CD4-positive, alpha-beta T cell treated with Interleukin-4 for 1 hour (primary cell): Measurements from ENCODE around the gene BLOC1S2.
A peak's percentile ranks its signal among the peaks of the same experiment; 100 is the strongest.
"Not testable (repeated sequence)": the region's sequence is repeated elsewhere in the genome, so short reads cannot be mapped to it uniquely, and the experiment has no call there.

Source experiments
- DNase-seq, 2 donors: peaks; one replicate each; pipeline ENCODE4 v3.0.0-alpha.2; 2020 to 2022

BLOC1S2 gene

GRCh38 chr10:100286051-100287033 is at the start of gene BLOC1S2:
TSS of gene BLOC1S2 (minus strand) at chr10:100286680. CDS start at chr10:100286659, 21 bp downstream.
- DNase-seq: peak; percentile 85 to 89

GRCh38 chr10:100334762-100335161 is 48.3 kb upstream of the BLOC1S2 start:
- no peak for DNase-seq

GRCh38 chr10:100333661-100334440 is 47.4 kb upstream of the BLOC1S2 start:
- no peak for DNase-seq

GRCh38 chr10:100333106-100333505 is 46.6 kb upstream of the BLOC1S2 start:
- no peak for DNase-seq

- no peak for DNase-seq
Observed at GRCh38 chr10:100330079-100330478, 43.6 kb upstream of the BLOC1S2 start, which contains the start of gene PKD2L1. TSS of gene PKD2L1 (minus strand) at chr10:100330228. CDS start at chr10:100330103, 125 bp downstream.

GRCh38 chr10:100328198-100328597 is 41.7 kb upstream of the BLOC1S2 start:
- DNase-seq: no peak

GRCh38 chr10:100327718-100328009 is 41.2 kb upstream of the BLOC1S2 start:
- DNase-seq: no peak

GRCh38 chr10:100327007-100327717 is 40.7 kb upstream of the BLOC1S2 start:
- DNase-seq: peak; percentile 23 to 73

GRCh38 chr10:100325158-100325557 is 38.7 kb upstream of the BLOC1S2 start:
- no peak for DNase-seq

- no peak for DNase-seq
Observed at GRCh38 chr10:100319707-100320402, 33.4 kb upstream of the BLOC1S2 start.

GRCh38 chr10:100318207-100318606 is 31.7 kb upstream of the BLOC1S2 start:
- DNase-seq: no peak

- no peak for DNase-seq
Observed at GRCh38 chr10:100315615-100316014, 29.1 kb upstream of the BLOC1S2 start.

- no peak for DNase-seq
Observed at GRCh38 chr10:100311298-100311697, 24.8 kb upstream of the BLOC1S2 start.

GRCh38 chr10:100307684-100308083 is 21.2 kb upstream of the BLOC1S2 start:
- no peak for DNase-seq

- DNase-seq: no peak
Observed at GRCh38 chr10:100306861-100307260, 20.4 kb upstream of the BLOC1S2 start.

GRCh38 chr10:100304414-100304813 is 17.9 kb upstream of the BLOC1S2 start:
- DNase-seq: no peak

GRCh38 chr10:100303724-100304319 is 17.3 kb upstream of the BLOC1S2 start:
- no peak for DNase-seq

- DNase-seq: not testable (repeated sequence)
Observed at GRCh38 chr10:100301123-100301522, 14.6 kb upstream of the BLOC1S2 start.

- no peak for DNase-seq
Observed at GRCh38 chr10:100297242-100297641, 10.8 kb upstream of the BLOC1S2 start.

GRCh38 chr10:100293066-100293465 is 6.6 kb upstream of the BLOC1S2 start:
- no peak for DNase-seq

GRCh38 chr10:100292300-100292699 is 5.8 kb upstream of the BLOC1S2 start:
- DNase-seq: peak in 1 of 2 donors; percentile 15

GRCh38 chr10:100291356-100291755 is 4.9 kb upstream of the BLOC1S2 start:
- DNase-seq: peak in 1 of 2 donors; percentile 20
